Prostate gland (tissue), 2 donors: Measurements from ENCODE around the gene ZDHHC17. TPM values are rescaled to one million over a fixed set of nuclear protein-coding genes. Genes with fewer than 3 reads are reported as not detected.

Source experiments
- DNase-seq: peaks from one replicate; pipeline ENCODE4 v3.0.0-alpha.2; 2019; ENCODE audit warnings: low spot score
- H3K27ac ChIP-seq, 2 donors: fragments of 200-600 bp; sonication (generic); 2 replicates each; pipeline ENCODE4 v1.5.1; 2017 to 2019
- H3K27me3 ChIP-seq: fragments of 200-600 bp; sonication (generic); replicated peaks from 2 replicates; pipeline ENCODE4 v1.5.1; 2019; ENCODE audit not compliant: insufficient read depth
- H3K36me3 ChIP-seq, 2 donors: fragments of 200-600 bp; sonication (generic); 1 replicate in 1 of 2; 2 replicates in 1 of 2; pipeline versions ENCODE4 v1.5.1 to v1.8.1; 2017 to 2019
- H3K4me1 ChIP-seq: fragments of 200-600 bp; sonication (generic); replicated peaks from 2 replicates; pipeline ENCODE4 v1.5.1; 2019
- H3K4me3 ChIP-seq, 2 donors: fragments of 200-600 bp; sonication (generic); 2 replicates each; pipeline ENCODE4 v1.5.1; 2017 to 2019
- H3K9me3 ChIP-seq: fragments of 200-600 bp; sonication (generic); 2 replicates; pipeline ENCODE4 v1.5.1; 2017
- POLR2A ChIP-seq: fragments of 450-650 bp; IDR thresholded peaks from one replicate; pipeline ENCODE4 v1.6.1; 2016; ENCODE audit warnings: antibody characterized with exemption, mild to moderate bottlenecking
- POLR2AphosphoS5 ChIP-seq: sonication (generic); formaldehyde crosslinking; IDR thresholded peaks from one replicate; pipeline ENCODE4 v1.6.1; 2017; ENCODE audit warnings: antibody characterized with exemption
- WGBS: methylation state at CpG from one replicate; pipeline ENCODE4 v1.1.5; 2018; 5-methylcytosine and 5-hydroxymethylcytosine counted together
- intact Hi-C: fragments of 100-400 bp; cut with DNase I; formaldehyde crosslinking; loops from one replicate; pipeline ENCODE4 v1.14.2; 2022
- total RNA-seq, 2 donors: library from RNA; depleted of rRNA; stranded (reverse); fragments of >200 nt; gene quantifications; one replicate each; pipeline ENCODE4 v1.1.0, GENCODE V29; 2016
- TF ChIP-seq, protein P1 (sequence below), 4 experiments: fragments of 200-600 bp in 2 of 4; fragments of 450-650 bp in 2 of 4; sonication (generic) in 2 of 4; IDR thresholded peaks; 1 replicate in 3 of 4; 2 replicates in 1 of 4; pipeline ENCODE4 v1.5.1; 2016 to 2019; ENCODE audit warnings: antibody characterized with exemption in 4 of 4, mild to moderate bottlenecking in 2 of 4, moderate library complexity in 2 of 4

The ZDHHC17 gene
- total RNA-seq, 2 donors from 2014 or later = 21.6 to 34.6 TPM

DNA sequence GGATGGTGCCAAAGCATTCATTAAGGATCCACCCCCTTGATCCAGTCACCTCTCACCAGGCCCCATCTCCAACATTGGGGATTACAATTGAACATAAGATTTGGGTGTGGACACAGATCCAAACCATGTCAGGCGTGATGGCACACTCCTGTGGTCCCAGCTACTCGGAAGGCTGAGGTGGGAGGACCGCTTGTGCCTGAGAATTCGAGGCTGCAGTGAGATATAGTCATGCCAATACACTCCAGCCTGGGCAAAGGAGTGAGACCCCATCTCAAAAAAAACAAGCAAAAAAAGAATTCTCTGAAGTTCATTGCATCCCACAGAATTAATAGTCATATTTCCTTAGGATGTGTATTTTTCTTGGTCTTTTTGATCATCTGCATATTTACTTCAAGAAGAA lies 34.9 kb downstream of the ZDHHC17 start:
- no peaks in the 10 kb centered on the region for H3K9me3 ChIP-seq
- DNase-seq = no peak
- TF ChIP-seq POLR2AphosphoS5 (no peak), POLR2A (no peak)
- TF ChIP-seq, protein P1, sequence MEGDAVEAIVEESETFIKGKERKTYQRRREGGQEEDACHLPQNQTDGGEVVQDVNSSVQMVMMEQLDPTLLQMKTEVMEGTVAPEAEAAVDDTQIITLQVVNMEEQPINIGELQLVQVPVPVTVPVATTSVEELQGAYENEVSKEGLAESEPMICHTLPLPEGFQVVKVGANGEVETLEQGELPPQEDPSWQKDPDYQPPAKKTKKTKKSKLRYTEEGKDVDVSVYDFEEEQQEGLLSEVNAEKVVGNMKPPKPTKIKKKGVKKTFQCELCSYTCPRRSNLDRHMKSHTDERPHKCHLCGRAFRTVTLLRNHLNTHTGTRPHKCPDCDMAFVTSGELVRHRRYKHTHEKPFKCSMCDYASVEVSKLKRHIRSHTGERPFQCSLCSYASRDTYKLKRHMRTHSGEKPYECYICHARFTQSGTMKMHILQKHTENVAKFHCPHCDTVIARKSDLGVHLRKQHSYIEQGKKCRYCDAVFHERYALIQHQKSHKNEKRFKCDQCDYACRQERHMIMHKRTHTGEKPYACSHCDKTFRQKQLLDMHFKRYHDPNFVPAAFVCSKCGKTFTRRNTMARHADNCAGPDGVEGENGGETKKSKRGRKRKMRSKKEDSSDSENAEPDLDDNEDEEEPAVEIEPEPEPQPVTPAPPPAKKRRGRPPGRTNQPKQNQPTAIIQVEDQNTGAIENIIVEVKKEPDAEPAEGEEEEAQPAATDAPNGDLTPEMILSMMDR (IDR thresholded peaks at IDR 0.05) = no peak
- no peaks in the 10 kb centered on the region for H3K36me3 ChIP-seq
- H3K27me3 ChIP-seq = no peaks in the 10 kb centered on the region
- WGBS = 99% methylated on average over 4 of the region's 4 CpGs
- no peak overlapping the region for H3K27ac ChIP-seq
- H3K4me3 ChIP-seq = no peak overlapping the region
- no peaks in the 10 kb centered on the region for H3K4me1 ChIP-seq
- intact Hi-C loops = loop anchor here (10.0 kb wide), 1 partner anchor 206 kb away; no protein-coding TSS in a partner anchor

DNA sequence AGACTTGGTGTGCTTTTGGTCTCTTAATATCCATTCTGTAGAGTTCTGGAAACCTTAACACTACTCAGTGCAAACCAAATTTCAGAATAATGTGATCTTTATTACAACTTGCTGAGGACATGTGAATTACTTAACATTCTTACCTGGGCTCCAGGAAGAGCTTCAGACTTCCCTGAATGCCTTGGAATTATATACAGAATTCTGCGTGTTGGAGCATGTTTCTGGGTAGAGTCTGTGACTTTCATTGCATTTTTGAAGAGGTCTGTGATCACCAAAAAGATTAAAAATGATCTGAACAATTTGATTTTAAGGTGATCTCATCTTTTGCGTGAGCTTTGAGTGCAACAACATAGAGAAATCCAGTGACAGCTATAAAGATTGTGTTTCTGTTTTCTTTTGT lies 35.4 kb downstream of the ZDHHC17 start:
- intact Hi-C loops = loop anchor here (10.0 kb wide), 1 partner anchor 205 kb away; no protein-coding TSS in a partner anchor
- 48% methylated on average over 2 of the region's 2 CpGs for WGBS
- DNase-seq = no peak

DNA sequence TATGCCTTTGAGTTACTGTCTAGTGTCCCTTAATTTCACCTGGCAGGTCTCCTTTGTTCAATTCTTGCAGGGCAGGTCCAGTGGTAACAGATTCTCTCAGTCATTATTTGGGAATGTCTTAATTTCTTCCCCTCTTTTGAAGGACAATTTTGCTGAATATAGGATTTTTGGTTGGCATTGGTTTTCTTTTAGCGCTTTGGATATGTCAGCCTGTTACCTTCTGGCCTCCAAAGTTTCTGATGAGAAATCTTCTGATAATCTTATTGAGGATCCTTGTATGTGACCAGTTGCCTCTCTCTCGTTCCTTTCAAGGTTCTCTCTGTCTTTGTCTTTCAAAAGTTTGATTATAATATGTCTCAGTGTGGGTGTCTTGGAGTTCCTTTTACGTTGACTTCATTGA lies 38.1 kb downstream of the ZDHHC17 start:
- Histone ChIP-seq H3K36me3 (peaks cover 0 to 3% of the 10 kb centered on the region in 2 donors), H3K4me1 (no peaks in the 10 kb centered on the region), H3K27me3 (no peaks in the 10 kb centered on the region), H3K4me3 (no peak overlapping the region), H3K27ac (no peak overlapping the region), H3K9me3 (no peaks in the 10 kb centered on the region)
- TF ChIP-seq, protein P1 (IDR thresholded peaks at IDR 0.05) = no peak
- TF ChIP-seq POLR2AphosphoS5 (no peak), POLR2A (no peak)
- 97% methylated on average over 3 of the region's 3 CpGs for WGBS
- intact Hi-C loops = no loop called here
- DNase-seq = no peak

More for the DNA sequence above, 35.4 kb downstream of the ZDHHC17 start:
- Histone ChIP-seq H3K4me1 (no peaks in the 10 kb centered on the region), H3K27ac (no peak overlapping the region), H3K9me3 (no peaks in the 10 kb centered on the region), H3K4me3 (no peak overlapping the region), H3K27me3 (no peaks in the 10 kb centered on the region), H3K36me3 (no peaks in the 10 kb centered on the region)
- TF ChIP-seq POLR2A (no peak), POLR2AphosphoS5 (no peak)
- TF ChIP-seq, protein P1 (IDR thresholded peaks at IDR 0.05) = no peak

DNA sequence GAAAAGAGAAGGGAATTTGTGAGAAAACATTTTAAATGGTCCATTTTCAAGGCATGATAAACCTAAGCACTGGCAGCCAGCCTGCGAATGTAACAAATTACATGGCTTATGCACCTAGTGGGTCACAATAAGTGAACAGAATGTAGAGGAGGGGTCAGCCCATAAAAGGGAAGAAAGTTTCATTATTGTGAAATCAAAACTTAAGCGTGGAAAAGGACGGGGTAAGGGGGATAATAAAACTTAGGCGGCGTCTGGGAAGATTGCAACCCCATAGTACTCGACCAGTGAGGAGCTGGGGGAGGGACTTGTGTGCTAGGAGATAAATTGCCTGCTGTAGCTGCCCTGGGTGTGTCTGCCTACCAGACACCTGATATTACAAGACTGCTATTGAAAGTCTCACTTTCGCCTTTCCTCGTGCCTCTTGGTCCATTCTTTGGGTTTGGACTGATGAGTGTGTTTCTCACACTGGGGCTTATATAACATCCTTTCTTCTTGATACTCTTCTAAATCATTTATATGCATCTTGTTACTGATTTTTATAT lies 40.6 kb downstream of the ZDHHC17 start:
- Histone ChIP-seq H3K27ac (no peak overlapping the region), H3K36me3 (peaks cover 0 to 4% of the 10 kb centered on the region in 2 donors), H3K27me3 (no peaks in the 10 kb centered on the region), H3K4me1 (no peaks in the 10 kb centered on the region), H3K9me3 (no peaks in the 10 kb centered on the region), H3K4me3 (no peak overlapping the region)
- no peak for DNase-seq
- intact Hi-C loops = no loop called here
- TF ChIP-seq POLR2AphosphoS5 (no peak), POLR2A (no peak)
- WGBS = 91% methylated on average over 8 of the region's 8 CpGs

DNA sequence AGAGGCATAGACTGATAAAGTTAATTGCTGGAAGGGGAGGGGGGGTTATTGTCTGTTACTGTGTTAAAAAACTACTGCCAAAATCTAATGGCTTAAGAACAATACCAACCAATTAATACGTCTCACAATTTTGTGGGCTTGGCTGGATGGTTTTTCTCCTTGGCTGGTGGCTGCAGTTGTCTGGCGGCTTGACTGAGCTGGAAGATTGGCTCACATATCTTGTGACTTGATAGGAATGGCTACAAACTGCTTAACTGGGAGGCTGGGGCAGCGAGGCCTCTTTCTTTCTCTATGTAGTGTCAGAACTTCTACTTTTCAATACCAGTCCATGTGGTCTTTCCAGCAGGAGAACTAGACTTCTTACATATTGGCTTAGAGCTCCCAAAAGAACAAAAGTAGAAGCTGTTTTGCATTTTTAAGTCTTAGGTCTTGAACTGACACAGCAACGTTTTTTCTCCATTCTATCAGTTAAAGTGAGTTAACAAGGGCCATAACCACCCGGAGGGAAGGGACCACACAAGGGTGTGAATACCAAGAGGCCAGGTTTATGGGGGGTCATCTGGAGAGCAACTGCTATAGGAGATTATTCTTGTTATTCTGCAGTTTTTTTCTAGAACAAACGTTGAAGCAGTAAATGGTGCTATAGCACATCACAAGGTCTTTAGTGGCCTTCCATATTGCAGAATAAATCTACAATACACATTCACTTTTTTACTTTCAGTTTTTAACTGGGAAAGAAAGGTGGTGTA lies 46.9 kb downstream of the ZDHHC17 start:
- Histone ChIP-seq H3K9me3 (no peaks in the 10 kb centered on the region), H3K27ac (no peak overlapping the region), H3K36me3 (peaks cover 0 to 4% of the 10 kb centered on the region in 2 donors), H3K27me3 (no peaks in the 10 kb centered on the region), H3K4me1 (no peaks in the 10 kb centered on the region), H3K4me3 (no peak overlapping the region)
- WGBS = 44% methylated on average over 6 of the region's 6 CpGs
- TF ChIP-seq, protein P1 (IDR thresholded peaks at IDR 0.05) = no peak
- TF ChIP-seq POLR2AphosphoS5 (no peak), POLR2A (no peak)
- DNase-seq = no peak
- intact Hi-C loops = no loop called here
